HepG2 (cell line): ENCODE data around the gene GFPT2. TPM values are rescaled to one million over a fixed set of nuclear protein-coding genes. Genes with fewer than 3 reads are reported as not detected.

Experiments used
- ATAC-seq: fragments of 200-7000 bp; cut with Tn5 transposase; 3 replicates; pipeline ENCODE4 v1.9.1; 2020; ENCODE audit warnings: mild to moderate bottlenecking, moderate library complexity
- BruUV-seq: library from RNA; stranded (reverse); fragments of 400-500 nt; replicated peaks from 2 replicates; lab custom pipeline; 2021; lab: Mats Ljungman, UMichigan
- CTCF ChIA-PET: fragments of 300-600 bp; formaldehyde crosslinking; extraction: SDS; loops from one replicate; lab custom pipeline; 2021; ENCODE audit warnings: low total read pairs, inconsistent platforms, low intra/inter-chr PET ratio; lab: Yijun Ruan, JAX
- POLR2A ChIA-PET: fragments of 350-600 bp; sonication (Branson Sonifier 250); formaldehyde crosslinking; loops from one replicate; lab custom pipeline; 2020; ENCODE audit warnings: antibody characterized with exemption, inconsistent platforms; lab: Yijun Ruan, JAX
- DNase-seq: peaks from one replicate; pipeline ENCODE4 v3.0.0-alpha.2; 2015; ENCODE audit warnings: low spot score
- FAIRE-seq: peaks from 3 replicates; lab custom pipeline; 2011; peaks lifted over from hg19 to GRCh38; lab: Jason Lieb, UNC
- H2AFZ ChIP-seq: one replicate; pipeline ENCODE4 v1.6.1; 2011; ENCODE audit warnings: low read length, inconsistent platforms
- H3K27ac ChIP-seq: fragments of 300-600 bp; 3 replicates; pipeline ENCODE4 v1.8.0; 2011; ENCODE audit warnings: mixed run types, mild to moderate bottlenecking, mixed read lengths, low read length, inconsistent platforms; ENCODE audit not compliant: insufficient read depth; ENCODE audit errors: extremely low read length
- H3K27me3 ChIP-seq, 2 experiments: fragments of 200-600 bp in 1 of 2; 2 replicates in 1 of 2; 3 replicates in 1 of 2; pipeline versions ENCODE4 v1.6.0 to v1.8.0; 2011; ENCODE audit warnings: low read length in 2 of 2, mild to moderate bottlenecking in 2 of 2, moderate library complexity in 2 of 2, inconsistent platforms in 1 of 2; ENCODE audit not compliant: insufficient read depth in 2 of 2, control insufficient read depth in 1 of 2
- H3K36me3 ChIP-seq, 2 experiments: fragments of 200-600 bp in 1 of 2; replicated peaks in 1 of 2; 2 replicates in 1 of 2; 3 replicates in 1 of 2; pipeline versions ENCODE4 v1.5.1 to v1.8.0; 2011; ENCODE audit warnings: low read length in 2 of 2, inconsistent platforms in 1 of 2; ENCODE audit not compliant: insufficient read depth in 2 of 2, control insufficient read depth in 1 of 2
- H3K4me1 ChIP-seq: 2 replicates; pipeline ENCODE4 v1.5.1; 2012; ENCODE audit warnings: low read length, inconsistent platforms; ENCODE audit not compliant: insufficient read depth
- H3K4me2 ChIP-seq: 2 replicates; pipeline ENCODE4 v1.6.0; 2011; ENCODE audit warnings: low read depth, low read length, inconsistent platforms
- H3K4me3 ChIP-seq, 3 experiments: fragments of 200-600 bp in 1 of 3; sonication (generic), shearing (Covaris generic) in 1 of 3; replicated peaks in 1 of 3; 2 replicates each; pipeline ENCODE4 v1.5.1; 2011 to 2016; ENCODE audit warnings: low read length in 3 of 3, inconsistent platforms in 2 of 3, low read depth in 2 of 3, mild to moderate bottlenecking in 2 of 3, control low read depth in 1 of 3, mixed read lengths in 1 of 3; ENCODE audit not compliant: insufficient read depth in 1 of 3
- H3K79me2 ChIP-seq: one replicate; pipeline ENCODE4 v1.6.1; 2011; ENCODE audit warnings: low read length, inconsistent platforms; ENCODE audit not compliant: insufficient read depth
- H3K9ac ChIP-seq: 2 replicates; pipeline ENCODE4 v1.6.0; 2011; ENCODE audit warnings: mild to moderate bottlenecking, low read depth, low read length, inconsistent platforms; ENCODE audit not compliant: insufficient read depth
- H3K9me3 ChIP-seq: 2 replicates; pipeline ENCODE4 v1.5.1; 2012; ENCODE audit warnings: mild to moderate bottlenecking, low read length
- H4K20me1 ChIP-seq: 2 replicates; pipeline ENCODE4 v1.6.0; 2011; ENCODE audit warnings: inconsistent platforms, mild to moderate bottlenecking, low read length, moderate library complexity; ENCODE audit not compliant: insufficient read depth
- DMAP1 ChIP-seq: IDR thresholded peaks from 2 replicates; pipeline ENCODE4 v1.6.1; 2016
- HIC2 ChIP-seq: sonication (generic); formaldehyde crosslinking; IDR thresholded peaks from 2 replicates; pipeline ENCODE4 v1.9.0; 2022; ENCODE audit warnings: low read depth, missing genetic modification reagents
- HOXA9 ChIP-seq: sonication (generic); formaldehyde crosslinking; IDR thresholded peaks from 2 replicates; pipeline ENCODE4 v1.8.1; 2022; ENCODE audit warnings: missing genetic modification reagents, mild to moderate bottlenecking, moderate library complexity, borderline replicate concordance
- JUNB ChIP-seq: sonication (generic); formaldehyde crosslinking; IDR thresholded peaks from 2 replicates; pipeline ENCODE4 v1.8.0; 2022; ENCODE audit warnings: missing genetic modification reagents, mild to moderate bottlenecking, borderline replicate concordance
- MYNN ChIP-seq: sonication (generic); formaldehyde crosslinking; IDR thresholded peaks from 2 replicates; pipeline ENCODE4 v1.4.0; 2020; ENCODE audit warnings: mild to moderate bottlenecking, low read depth, missing genetic modification reagents
- NPAS2 ChIP-seq: sonication (generic); formaldehyde crosslinking; IDR thresholded peaks from 2 replicates; pipeline ENCODE4 v1.8.0; 2022; ENCODE audit warnings: mild to moderate bottlenecking, missing genetic modification reagents, borderline replicate concordance
- SUZ12 ChIP-seq: fragments of 150-350 bp; IDR thresholded peaks from 2 replicates; pipeline ENCODE4 v1.6.1; 2014; ENCODE audit warnings: low read depth, low read length
- TCF12 ChIP-seq, 2 experiments: fragments of 450-650 bp in 1 of 2; sonication (generic) in 1 of 2; formaldehyde crosslinking in 1 of 2; IDR thresholded peaks; 2 replicates each; pipeline versions ENCODE4 v1.6.1 to v1.8.0; 2017 to 2022; ENCODE audit warnings: antibody characterized with exemption in 1 of 2, mild to moderate bottlenecking in 1 of 2, missing genetic modification reagents in 1 of 2, moderate library complexity in 1 of 2
- ZNF34 ChIP-seq: sonication (generic); formaldehyde crosslinking; IDR thresholded peaks from 2 replicates; pipeline ENCODE4 v1.4.0; 2020; ENCODE audit warnings: mild to moderate bottlenecking, missing genetic modification reagents, borderline replicate concordance
- ZNF496 ChIP-seq: sonication (generic); formaldehyde crosslinking; IDR thresholded peaks from 2 replicates; pipeline ENCODE4 v1.8.1; 2023; ENCODE audit warnings: mild to moderate bottlenecking, moderate library complexity, missing genetic modification reagents; ENCODE audit not compliant: insufficient replicate concordance
- ZSCAN9 ChIP-seq: IDR thresholded peaks from 2 replicates; pipeline ENCODE4 v1.6.1; 2016; ENCODE audit warnings: borderline replicate concordance
- WGBS: methylation state at CpG from one replicate; pipeline ENCODE4 v1.1.6; 2017; ENCODE audit warnings: low lambda C conversion rate; 5-methylcytosine and 5-hydroxymethylcytosine counted together
- in situ Hi-C: cut with HindIII; loops from 2 replicates; pipeline ENCODE4 v1.10.0; 2017; ENCODE audit warnings: low pct_unique_long_range_greater_than_20kb; ENCODE audit not compliant: extremely low pct_ligation_motif_present
- intact Hi-C: fragments of 100-400 bp; cut with micrococcal nuclease; formaldehyde crosslinking; loops from one replicate; pipeline ENCODE4 v1.10.0; 2022; ENCODE audit not compliant: unreplicated experiment
- polyA plus RNA-seq, 8 experiments: library from polyadenylated mRNA; depleted of rRNA in 3 of 8; stranded (reverse) in 7 of 8; unstranded in 1 of 8; fragments of >200 nt; fragmentation: Illumina TruSeq in 4 of 8; extraction: Trizol in 4 of 8; gene quantifications; 2 replicates each; pipeline versions ENCODE4 v1.2.1 to v1.2.3, GENCODE V29; 2011 to 2016; ENCODE audit warnings: low read depth in 4 of 8, missing spikeins in 1 of 8, mixed read lengths in 1 of 8; ENCODE audit not compliant: insufficient read depth in 1 of 8
- total RNA-seq, 5 experiments: library from RNA; depleted of rRNA; stranded (reverse); fragments of >200 nt; fragmentation: Illumina TruSeq; extraction: Trizol; gene quantifications; 2 replicates each; pipeline ENCODE4 v1.2.3, GENCODE V29; 2016; ENCODE audit warnings: low read depth in 1 of 5

The GFPT2 gene
- total and polyA plus RNA-seq, 2 of the 13 experiments (the other 11 are each of a cell fraction or from before 2014, with no cell fraction given): 0.18 TPM

GRCh38 chr5:180366326-180366725, 13.2 kb upstream of the GFPT2 start:
- Histone ChIP-seq H4K20me1 (no peaks in the 10 kb centered on the region), H3K79me2 (no peaks in the 10 kb centered on the region), H3K36me3 (no peaks in the 10 kb centered on the region), H2AFZ (no peak overlapping the region), H3K4me3 (no peak overlapping the region), H3K27me3 (peaks cover 6 to 33% of the 10 kb centered on the region in 2 experiments; a peak in 4 of 5 replicates), H3K9ac (no peak overlapping the region), H3K4me2 (no peak overlapping the region), H3K4me1 (no peaks in the 10 kb centered on the region), H3K27ac (no peak overlapping the region), H3K9me3 (no peaks in the 10 kb centered on the region)
- FAIRE-seq: no peak
- TF ChIP-seq HOXA9 (CRISPR knock-in tag): no peak
- TF ChIP-seq JUNB (CRISPR knock-in tag): no peak
- no peak for TF ChIP-seq ZNF34 (CRISPR knock-in tag)
- TF ChIP-seq ZNF496 (CRISPR knock-in tag): no peak
- no peak for TF ChIP-seq SUZ12
- no peak for TF ChIP-seq TCF12 (IDR thresholded peaks at IDR 0.05)
- no peak for TF ChIP-seq TCF12 (CRISPR knock-in tag; IDR thresholded peaks at IDR 0.05)
- no peak for TF ChIP-seq DMAP1 (CRISPR knock-in tag)
- no peak for TF ChIP-seq ZSCAN9 (CRISPR knock-in tag)
- no peak for TF ChIP-seq HIC2 (CRISPR knock-in tag)
- no peak for TF ChIP-seq NPAS2 (CRISPR knock-in tag)
- TF ChIP-seq MYNN: no peak
- no peak for DNase-seq
- ChIA-PET CTCF (no interaction called here), POLR2A (no interaction called here)
- WGBS: 37% methylated on average over 8 of the region's 12 CpGs
- intact Hi-C loops: no loop called here
- no peak for ATAC-seq
- in situ Hi-C loops: no loop called here
- BruUV-seq: no TSS peak
